ENCODE data around the gene ATP5F1E. TPM values are rescaled to one million over a fixed set of nuclear protein-coding genes. Genes with fewer than 3 reads are reported as not detected.
"Not testable (repeated sequence)": the region's sequence is repeated elsewhere in the genome, so short reads cannot be mapped to it uniquely, and the experiment has no call there.

The ATP5F1E gene
- total RNA-seq, 4 donors from 2014 or later: 9.9 to 21.1 (median 15.2) TPM

GRCh38 chr20:59042796-59043631, 10.9 kb upstream of the ATP5F1E start:
- H3K4me3 ChIP-seq (ENCODE audit: low read depth, poor library complexity, severe bottlenecking): peak overlapping the region; percentile 70
- intact Hi-C loops (cut with DNase I; ENCODE audit: low total_unique reads): no loop called here
- no peak for TF ChIP-seq CTCF (IDR thresholded peaks at IDR 0.05)
- TF ChIP-seq POLR2A (IDR thresholded peaks at IDR 0.05): no peak
- 18 to 24% methylated on average over 29 to 48 of the region's 66 CpGs for WGBS, 2 donors
- DNase-seq (ENCODE audit: low spot score in 2 of 2): peak; percentile 85 to 98

GRCh38 chr20:59042151-59042795, 10.1 kb upstream of the ATP5F1E start, which contains the start of gene PRELID3B:
Gene PRELID3B (minus strand): TSS chr20:59042786. CDS start chr20:59042730, 56 bp downstream.
- intact Hi-C loops (cut with DNase I; ENCODE audit: low total_unique reads): no loop called here
- WGBS, 2 donors: 1 to 7% methylated on average over 27 to 29 of the region's 50 CpGs
- DNase-seq (ENCODE audit: low spot score in 2 of 2): peak in 1 of 2 donors; percentile 90
- TF ChIP-seq POLR2A (IDR thresholded peaks at IDR 0.05): no peak
- no peak for TF ChIP-seq CTCF (IDR thresholded peaks at IDR 0.05)
- H3K4me3 ChIP-seq (ENCODE audit: low read depth, poor library complexity, severe bottlenecking): peak within 1 kb of the TSS; percentile 70

GRCh38 chr20:59041487-59041886, 9.4 kb upstream of the ATP5F1E start:
- intact Hi-C loops (cut with DNase I; ENCODE audit: low total_unique reads); DNase-seq (ENCODE audit: low spot score in 2 of 2); H3K4me3 ChIP-seq (ENCODE audit: low read depth, poor library complexity, severe bottlenecking): not testable (repeated sequence)
- 88% methylated on average over 16 of the region's 16 CpGs for WGBS, 2 donors

GRCh38 chr20:59040667-59041066, 8.5 kb upstream of the ATP5F1E start:
- DNase-seq (ENCODE audit: low spot score in 2 of 2): no peak
- 86 to 87% methylated on average over 5 of the region's 5 CpGs for WGBS, 2 donors
- H3K4me3 ChIP-seq (ENCODE audit: low read depth, poor library complexity, severe bottlenecking): no peak overlapping the region
- no peak for TF ChIP-seq POLR2A (IDR thresholded peaks at IDR 0.05)
- TF ChIP-seq CTCF (IDR thresholded peaks at IDR 0.05): no peak
- intact Hi-C loops (cut with DNase I; ENCODE audit: low total_unique reads): no loop called here

- no peak for DNase-seq (ENCODE audit: low spot score in 2 of 2)
- WGBS, 2 donors: 58 to 66% methylated on average over 1 of the region's 1 CpG
- H3K4me3 ChIP-seq (ENCODE audit: low read depth, poor library complexity, severe bottlenecking): no peak overlapping the region
- intact Hi-C loops (cut with DNase I; ENCODE audit: low total_unique reads): no loop called here
- TF ChIP-seq POLR2A (IDR thresholded peaks at IDR 0.05) (no peak), CTCF (IDR thresholded peaks at IDR 0.05) (no peak)
These were observed 7.1 kb upstream of the ATP5F1E start for GRCh38 chr20:59039233-59039632.

- intact Hi-C loops (cut with DNase I; ENCODE audit: low total_unique reads): no loop called here
- H3K4me3 ChIP-seq (ENCODE audit: low read depth, poor library complexity, severe bottlenecking): no peak overlapping the region
- no peak for TF ChIP-seq CTCF (IDR thresholded peaks at IDR 0.05)
- TF ChIP-seq POLR2A (IDR thresholded peaks at IDR 0.05): no peak
- no peak for DNase-seq (ENCODE audit: low spot score in 2 of 2)
- 91% methylated on average over 12 of the region's 12 CpGs for WGBS, 2 donors
These were observed 5.3 kb upstream of the ATP5F1E start for GRCh38 chr20:59037386-59037785.

All from lower leg skin (tissue), 4 donors.